Esophagus muscularis mucosa (tissue), 3 donors: Measurements from ENCODE around the gene TTC7B.

Experiments used
- CTCF ChIP-seq, 3 experiments: fragments of 200-600 bp in 2 of 3; fragments of 450-650 bp in 1 of 3; sonication (generic) in 2 of 3; IDR thresholded peaks; one replicate each; pipeline ENCODE4 v1.5.1; 2017 to 2019; ENCODE audit warnings: antibody characterized with exemption in 3 of 3, mild to moderate bottlenecking in 2 of 3, moderate library complexity in 1 of 3
- POLR2A ChIP-seq: fragments of 450-650 bp; IDR thresholded peaks from one replicate; pipeline ENCODE4 v1.6.1; 2017; ENCODE audit warnings: antibody characterized with exemption, moderate library complexity, mild to moderate bottlenecking, low read depth

DNA sequence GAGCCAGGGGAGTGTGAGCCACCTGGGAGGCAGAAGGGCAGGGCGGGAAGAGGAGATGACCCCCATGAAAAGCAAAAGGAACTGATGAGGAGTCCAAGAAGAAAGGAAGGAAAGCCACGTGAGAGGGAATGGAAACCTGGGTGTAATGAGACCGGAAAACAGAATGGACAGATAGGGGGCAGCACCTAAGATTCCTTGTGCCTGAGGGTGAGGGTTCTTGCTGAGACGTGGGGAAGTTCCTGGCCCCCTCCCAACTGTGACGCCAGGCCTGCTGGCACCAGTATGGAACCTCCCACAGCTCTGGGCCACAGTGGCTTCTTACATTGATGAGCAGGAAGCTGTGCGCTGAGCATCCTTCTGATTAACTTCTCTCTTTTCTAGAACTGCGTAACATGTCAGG is 30.8 kb downstream of the TTC7B start:
- TF ChIP-seq CTCF (IDR thresholded peaks at IDR 0.05) = peak in 1 of 3 experiments; percentile 13
- no peak for TF ChIP-seq POLR2A
